Activated T-cell treated with anti-CD3 and anti-CD28 coated beads, Interleukin-2, amount 50 U/mL, for 72 hours (primary cell): Measurements from ENCODE around the gene BCAR3. TPM values are rescaled to one million over a fixed set of nuclear protein-coding genes. Genes with fewer than 3 reads are reported as not detected.
"Not testable (repeated sequence)": the region's sequence is repeated elsewhere in the genome, so short reads cannot be mapped to it uniquely, and the experiment has no call there.

Experiments used
- ATAC-seq, 2 donors: fragments of 150-1000 bp; cut with Tn5 transposase; replicated peaks in 1 of 2; 2 replicates each; pipeline ENCODE4 v1.10.0; 2021; ENCODE audit warnings: moderate library complexity in 2 of 2, mild to moderate bottlenecking in 1 of 2
- DNase-seq, 2 donors: peaks; one replicate each; pipeline ENCODE4 v3.0.0; 2021 to 2022; ENCODE audit warnings: mixed read lengths in 1 of 2
- H3K27ac Mint-ChIP-seq: one replicate; pipeline ENCODE4 v1.8.0; 2022; ENCODE audit warnings: mild to moderate bottlenecking, moderate library complexity, mixed read lengths
- H3K27me3 Mint-ChIP-seq: one replicate; pipeline ENCODE4 v1.8.0; 2022; ENCODE audit warnings: low read depth, mixed read lengths
- H3K36me3 Mint-ChIP-seq, 2 donors: one replicate each; pipeline ENCODE4 v1.8.0; 2022; ENCODE audit warnings: mixed read lengths in 2 of 2, mild to moderate bottlenecking in 1 of 2; ENCODE audit not compliant: insufficient read depth in 2 of 2
- H3K4me1 Mint-ChIP-seq: one replicate; pipeline ENCODE4 v1.8.0; 2022; ENCODE audit warnings: low read depth, mixed read lengths
- H3K4me3 Mint-ChIP-seq, 2 donors: one replicate each; pipeline ENCODE4 v1.8.0; 2022; ENCODE audit warnings: mild to moderate bottlenecking in 2 of 2, mixed read lengths in 2 of 2, moderate library complexity in 2 of 2
- H3K9me3 Mint-ChIP-seq, 2 donors: one replicate each; pipeline ENCODE4 v1.8.0; 2022; ENCODE audit warnings: mixed read lengths in 2 of 2
- total RNA-seq, 2 donors: library from RNA; stranded (reverse); gene quantifications; one replicate each; pipeline ENCODE4 v1.2.3, GENCODE V29; 2022

Gene BCAR3
- total RNA-seq, 2 donors from 2014 or later, result 3.1 to 3.2 TPM

DNA sequence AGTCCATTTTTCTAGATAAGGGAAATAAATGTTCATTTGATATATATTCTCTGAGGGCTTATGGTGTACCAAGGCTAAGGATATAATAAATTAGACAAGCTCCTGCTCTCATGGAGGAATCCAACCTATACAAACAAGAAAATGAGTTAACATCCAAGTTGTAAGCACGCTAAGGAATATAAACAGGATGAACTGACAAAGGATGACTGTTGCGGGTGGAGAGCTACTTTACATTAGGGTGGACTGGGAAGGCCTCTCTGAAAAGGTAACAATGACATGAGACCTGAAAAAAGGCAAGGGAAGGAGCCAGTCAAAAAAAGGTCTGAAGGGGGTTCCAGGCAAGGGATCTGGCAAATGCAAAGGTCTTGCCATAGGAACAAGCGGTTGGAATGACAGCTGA is 3.1 kb downstream of the BCAR3 start:
- Mint-ChIP-seq H3K4me1 (peaks cover 14% of the 10 kb centered on the region), H3K27ac (no peak overlapping the region), H3K27me3 (peaks cover 68% of the 10 kb centered on the region), H3K9me3 (no peaks in the 10 kb centered on the region), H3K36me3 (peaks cover 2 to 4% of the 10 kb centered on the region in 2 donors), H3K4me3 (no peak overlapping the region)
- DNase-seq (no peak), ATAC-seq (no peak)

DNA sequence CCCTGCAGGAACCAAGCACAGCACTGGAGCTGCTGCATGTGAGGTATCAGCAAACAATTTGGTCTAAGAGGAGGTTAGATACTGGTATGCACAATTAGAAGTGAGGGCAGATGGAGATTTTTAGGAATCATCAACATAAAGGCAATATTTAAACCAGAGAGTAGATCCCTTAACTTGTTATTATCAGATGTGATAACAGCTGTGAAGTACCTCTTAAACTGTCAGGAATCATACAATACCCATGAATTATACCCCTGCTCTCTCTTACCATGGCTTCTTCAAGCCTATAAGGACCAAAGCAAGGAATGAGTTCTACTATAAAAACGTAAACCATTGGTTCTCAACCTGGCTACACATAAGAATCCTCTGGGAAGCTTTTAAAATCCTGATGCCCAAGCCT is 3.9 kb downstream of the BCAR3 start:
- no peaks in the 10 kb centered on the region for H3K9me3 Mint-ChIP-seq
- no peak overlapping the region for H3K4me3 Mint-ChIP-seq
- H3K27me3 Mint-ChIP-seq, result peaks cover 61% of the 10 kb centered on the region
- no peak overlapping the region for H3K27ac Mint-ChIP-seq
- ATAC-seq, result no peak
- no peak for DNase-seq
- peaks cover 2 to 4% of the 10 kb centered on the region in 2 donors for H3K36me3 Mint-ChIP-seq
- peaks cover 14% of the 10 kb centered on the region for H3K4me1 Mint-ChIP-seq

GRCh38 chr1:93676427-93676826 is 5.2 kb downstream of the BCAR3 start:
- ATAC-seq (no peak), DNase-seq (no peak)
- peaks cover 0 to 2% of the 10 kb centered on the region in 2 donors for H3K36me3 Mint-ChIP-seq
- H3K27ac Mint-ChIP-seq, result no peak overlapping the region
- peaks cover 8% of the 10 kb centered on the region for H3K4me1 Mint-ChIP-seq
- H3K9me3 Mint-ChIP-seq, result no peaks in the 10 kb centered on the region
- no peak overlapping the region for H3K4me3 Mint-ChIP-seq
- H3K27me3 Mint-ChIP-seq, result peaks cover 49% of the 10 kb centered on the region

GRCh38 chr1:93675931-93676330 is 5.7 kb downstream of the BCAR3 start:
- DNase-seq (no peak), ATAC-seq (no peak)
- Mint-ChIP-seq H3K27ac (no peak overlapping the region), H3K4me1 (peaks cover 7% of the 10 kb centered on the region), H3K27me3 (peaks cover 48% of the 10 kb centered on the region), H3K36me3 (peaks cover 0 to 2% of the 10 kb centered on the region in 2 donors), H3K4me3 (no peak overlapping the region), H3K9me3 (no peaks in the 10 kb centered on the region)

DNA sequence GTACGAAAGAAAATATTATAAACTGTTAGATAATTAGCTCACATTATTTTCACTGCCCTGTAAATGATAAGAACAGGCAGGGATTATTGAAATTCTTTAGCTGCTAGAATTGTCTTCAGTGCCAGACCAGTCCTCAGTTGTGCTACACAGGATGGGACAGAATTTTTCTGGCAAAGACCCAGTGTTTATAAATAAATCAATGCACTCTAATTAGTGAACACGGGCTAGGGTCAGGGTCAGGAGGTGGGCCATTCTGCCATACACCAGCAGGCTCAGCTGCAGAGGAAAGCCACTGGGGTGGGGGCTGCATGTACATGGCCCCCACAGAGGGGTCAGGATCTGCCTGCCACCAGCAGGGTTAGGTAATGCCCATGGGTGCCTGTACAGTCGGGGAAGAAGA is 6.4 kb downstream of the BCAR3 start:
- Mint-ChIP-seq H3K4me1 (peaks cover under 1% of the 10 kb centered on the region), H3K27ac (no peak overlapping the region), H3K27me3 (peaks cover 41% of the 10 kb centered on the region), H3K4me3 (no peak overlapping the region), H3K36me3 (no peaks in the 10 kb centered on the region), H3K9me3 (no peaks in the 10 kb centered on the region)
- no peak for DNase-seq
- no peak for ATAC-seq

DNA sequence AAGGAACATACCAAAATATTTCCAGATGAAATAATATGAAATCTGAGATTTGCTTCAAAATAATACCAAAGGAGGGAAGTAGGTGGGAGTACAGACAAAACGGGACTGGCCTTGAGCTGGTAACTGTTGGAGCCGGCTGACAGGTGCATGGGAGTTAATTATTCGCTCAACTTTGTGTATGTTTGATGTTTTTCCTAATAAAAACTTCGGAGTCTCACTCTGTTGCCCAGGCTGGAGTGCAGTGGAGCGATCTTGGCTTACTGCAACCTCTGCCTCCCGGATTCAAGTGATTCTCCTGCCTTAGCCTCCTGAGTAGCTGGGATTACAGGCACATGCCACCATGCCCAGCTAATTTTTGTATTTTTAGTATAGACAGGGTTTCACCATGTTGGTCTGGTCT is 7.6 kb downstream of the BCAR3 start:
- not testable (repeated sequence) for H3K36me3 Mint-ChIP-seq, H3K4me1 Mint-ChIP-seq, H3K27ac Mint-ChIP-seq, ATAC-seq, H3K9me3 Mint-ChIP-seq, DNase-seq, H3K4me3 Mint-ChIP-seq
- peaks cover 29% of the 10 kb centered on the region for H3K27me3 Mint-ChIP-seq

DNA sequence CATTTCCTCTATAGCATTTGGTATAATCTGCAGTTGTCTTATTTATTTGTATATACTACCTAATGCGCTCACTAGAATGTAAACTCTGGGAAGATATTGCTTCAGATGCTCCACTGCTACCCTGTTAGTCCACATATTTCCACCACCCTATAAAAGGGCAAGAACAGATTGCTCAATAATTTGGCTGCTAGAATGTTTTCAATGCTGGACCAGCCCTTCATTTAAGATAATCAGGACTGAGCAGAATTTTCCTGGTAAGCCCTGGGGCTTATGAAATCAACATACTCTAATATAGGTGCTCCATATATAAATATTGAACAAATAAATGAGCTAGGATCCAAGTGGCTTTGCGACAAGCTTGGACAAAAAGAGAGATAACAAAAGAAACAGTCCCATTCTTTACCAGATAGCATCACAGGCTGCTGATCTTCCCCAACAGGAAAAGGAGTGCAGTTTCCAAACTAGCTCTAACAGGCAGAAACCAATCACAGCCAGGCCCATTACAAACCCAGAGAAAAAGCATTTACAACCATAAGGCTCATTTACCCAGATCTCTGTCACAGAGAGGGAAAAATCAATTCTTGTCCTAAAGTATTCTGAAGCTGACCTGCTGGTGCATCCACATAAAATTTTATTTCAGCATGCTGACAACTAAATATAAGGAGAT is 8.3 kb downstream of the BCAR3 start:
- H3K27ac Mint-ChIP-seq, result no peak overlapping the region
- H3K36me3 Mint-ChIP-seq, result no peaks in the 10 kb centered on the region
- H3K27me3 Mint-ChIP-seq, result peaks cover 23% of the 10 kb centered on the region
- H3K4me3 Mint-ChIP-seq, result no peak overlapping the region
- no peaks in the 10 kb centered on the region for H3K4me1 Mint-ChIP-seq
- H3K9me3 Mint-ChIP-seq, result no peaks in the 10 kb centered on the region
- ATAC-seq (no peak), DNase-seq (no peak)

DNA sequence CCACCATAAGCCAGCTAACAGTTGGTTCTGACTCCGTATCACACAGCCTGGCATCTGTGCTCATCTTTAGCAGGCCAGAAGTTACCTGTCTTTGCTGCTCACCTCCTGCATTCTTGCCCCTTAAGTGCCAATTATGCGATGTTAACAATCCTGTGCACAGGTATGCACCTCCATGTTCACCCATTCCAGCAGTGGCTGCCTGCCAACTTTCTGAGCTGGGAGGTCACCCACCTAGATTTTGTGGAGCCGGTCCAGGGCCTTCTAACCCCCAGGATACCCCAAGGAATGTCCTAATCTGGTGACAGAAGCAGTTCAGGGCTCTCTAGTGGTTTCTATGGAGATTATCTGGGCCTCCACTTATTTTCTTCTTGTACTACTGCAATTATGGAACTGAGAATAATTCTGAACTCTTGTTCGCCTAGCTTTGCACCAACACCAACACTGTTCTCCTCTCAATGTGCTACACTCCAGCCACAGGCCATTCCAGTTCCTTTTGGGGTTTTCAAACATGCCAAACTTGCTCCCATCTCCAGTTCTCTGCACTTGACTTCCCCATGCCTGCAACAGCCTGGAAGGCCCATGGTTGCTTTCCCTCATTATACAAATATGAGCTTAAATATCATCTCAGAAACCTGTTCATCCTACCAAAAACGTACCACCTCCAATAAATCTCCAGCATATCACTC is 9.0 kb downstream of the BCAR3 start:
- peaks cover 18% of the 10 kb centered on the region for H3K27me3 Mint-ChIP-seq
- H3K9me3 Mint-ChIP-seq, result no peaks in the 10 kb centered on the region
- H3K4me1 Mint-ChIP-seq, result no peaks in the 10 kb centered on the region
- DNase-seq, result no peak
- no peak overlapping the region for H3K4me3 Mint-ChIP-seq
- no peak for ATAC-seq
- H3K27ac Mint-ChIP-seq, result no peak overlapping the region
- no peaks in the 10 kb centered on the region for H3K36me3 Mint-ChIP-seq

GRCh38 chr1:93672069-93672468 is 9.6 kb downstream of the BCAR3 start:
- Mint-ChIP-seq H3K9me3 (no peaks in the 10 kb centered on the region), H3K27ac (no peak overlapping the region), H3K4me1 (no peaks in the 10 kb centered on the region), H3K27me3 (peaks cover 13% of the 10 kb centered on the region), H3K36me3 (no peaks in the 10 kb centered on the region), H3K4me3 (no peak overlapping the region)
- ATAC-seq, result no peak
- DNase-seq, result no peak

DNA sequence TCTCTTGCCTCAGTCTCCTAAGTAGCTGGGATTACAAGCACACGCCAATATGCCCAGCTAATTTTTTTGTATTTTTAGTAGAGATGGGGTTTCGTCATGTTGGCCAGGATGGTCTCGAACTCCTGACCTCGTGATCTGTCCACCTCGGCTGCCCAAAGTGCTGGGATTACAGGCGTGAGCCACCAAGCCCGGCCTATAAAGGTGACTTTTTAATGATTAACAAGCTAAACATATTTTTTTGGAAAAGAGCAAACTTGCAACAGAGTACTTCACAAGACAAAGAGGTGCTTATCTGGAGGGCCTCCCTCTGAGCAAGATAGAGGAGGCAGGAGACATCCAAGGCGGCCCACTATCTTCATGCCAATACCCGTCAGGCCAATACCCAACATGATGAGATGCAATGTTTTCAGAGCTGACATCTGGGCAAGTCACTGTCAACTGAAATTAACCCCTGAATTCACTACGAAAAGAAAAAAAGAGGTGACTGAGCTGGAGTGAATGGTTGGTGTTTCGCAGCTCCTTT is 10.5 kb downstream of the BCAR3 start:
- Mint-ChIP-seq H3K4me3 (no peak overlapping the region), H3K36me3 (no peaks in the 10 kb centered on the region), H3K4me1 (no peaks in the 10 kb centered on the region), H3K9me3 (no peaks in the 10 kb centered on the region), H3K27me3 (peaks cover 8% of the 10 kb centered on the region), H3K27ac (no peak overlapping the region)
- DNase-seq (no peak), ATAC-seq (no peak)

DNA sequence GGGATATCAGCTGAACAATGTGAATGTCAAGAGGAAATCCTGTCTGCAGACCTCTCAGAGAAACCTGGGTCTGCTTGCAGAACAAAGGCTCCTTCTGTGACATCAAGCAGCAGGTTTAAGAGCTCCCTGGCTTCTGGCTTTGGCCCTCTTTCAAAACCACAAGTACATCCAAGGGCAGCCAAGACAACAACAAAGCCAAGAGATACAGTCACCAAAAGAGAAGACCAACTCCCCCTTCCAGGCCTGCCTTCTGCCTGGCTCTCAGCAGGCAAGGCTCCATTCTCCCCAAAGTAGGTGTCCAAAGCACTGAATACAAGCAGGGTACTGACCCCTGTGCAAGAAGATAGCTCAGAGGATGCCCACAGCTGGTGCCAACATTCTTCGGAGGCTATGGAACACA is 11.5 kb downstream of the BCAR3 start:
- Mint-ChIP-seq H3K9me3 (no peaks in the 10 kb centered on the region), H3K27me3 (peaks cover 11% of the 10 kb centered on the region), H3K36me3 (no peaks in the 10 kb centered on the region), H3K27ac (no peak overlapping the region), H3K4me3 (no peak overlapping the region), H3K4me1 (no peaks in the 10 kb centered on the region)
- ATAC-seq (no peak), DNase-seq (no peak)

DNA sequence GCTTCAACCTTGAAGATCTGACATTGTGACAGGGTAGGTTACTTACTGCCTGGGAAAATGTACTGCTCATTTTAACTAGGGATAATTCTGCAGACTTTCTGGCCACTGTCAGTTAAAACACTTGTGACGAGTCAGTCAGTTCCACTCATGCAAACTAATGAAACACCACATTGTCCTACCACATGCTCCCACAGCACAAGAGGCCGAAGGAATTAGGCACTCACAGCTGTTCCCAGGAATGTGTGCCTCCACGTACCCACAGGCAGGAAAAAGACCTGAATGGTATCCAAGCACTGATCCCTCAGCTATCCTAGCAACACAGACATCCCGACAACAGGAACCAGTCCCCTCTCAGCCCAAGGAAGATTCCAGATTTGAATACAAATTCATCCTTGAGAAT is 12.3 kb downstream of the BCAR3 start:
- ATAC-seq (no peak), DNase-seq (no peak)
- Mint-ChIP-seq H3K4me1 (no peaks in the 10 kb centered on the region), H3K27ac (no peak overlapping the region), H3K9me3 (no peaks in the 10 kb centered on the region), H3K4me3 (no peak overlapping the region), H3K27me3 (peaks cover 11% of the 10 kb centered on the region), H3K36me3 (no peaks in the 10 kb centered on the region)

GRCh38 chr1:93668951-93669350 is 12.7 kb downstream of the BCAR3 start:
- Mint-ChIP-seq H3K4me3 (no peak overlapping the region), H3K36me3 (no peaks in the 10 kb centered on the region), H3K9me3 (no peaks in the 10 kb centered on the region), H3K27me3 (peaks cover 11% of the 10 kb centered on the region), H3K4me1 (no peaks in the 10 kb centered on the region), H3K27ac (no peak overlapping the region)
- ATAC-seq (no peak), DNase-seq (no peak)

GRCh38 chr1:93668121-93668520 is 13.5 kb downstream of the BCAR3 start:
- ATAC-seq (no peak), DNase-seq (no peak)
- Mint-ChIP-seq H3K4me1 (no peaks in the 10 kb centered on the region), H3K9me3 (no peaks in the 10 kb centered on the region), H3K4me3 (no peak overlapping the region), H3K36me3 (no peaks in the 10 kb centered on the region), H3K27me3 (peaks cover 11% of the 10 kb centered on the region), H3K27ac (no peak overlapping the region)
